Fibroblast of lung (primary cell): ENCODE results near the gene COL24A1.

ENCODE experiments used
- CTCF ChIP-seq, 2 donors: IDR thresholded peaks in 1 of 2; conservative IDR thresholded peaks in 1 of 2; 1 replicate in 1 of 2; 2 replicates in 1 of 2; pipeline ENCODE4 v1.5.1; 2011 to 2012; ENCODE audit warnings: low read length in 2 of 2, control low read depth in 1 of 2, inconsistent platforms in 1 of 2, low read depth in 1 of 2, mild to moderate bottlenecking in 1 of 2
- EZH2 ChIP-seq: IDR thresholded peaks from 2 replicates; pipeline ENCODE4 v1.5.1; 2012; ENCODE audit warnings: low read length, control low read depth, mild to moderate bottlenecking; ENCODE audit errors: missing control alignments

- TF ChIP-seq CTCF (conservative IDR thresholded peaks at IDR 0.05 in 1 of 2, IDR thresholded peaks at IDR 0.05 in 1 of 2; ENCODE audit: low read depth in 1 of 2, low read length in 2 of 2) (no peak), EZH2 (no peak)
Measured at GRCh38 chr1:85943526-85943925, 213.0 kb downstream of the COL24A1 start.
